Neural progenitor cell (in vitro differentiated cells): ENCODE data around the gene CDCA8. TPM values are rescaled to one million over a fixed set of nuclear protein-coding genes. Genes with fewer than 3 reads are reported as not detected.

Experiments used
- DNase-seq: peaks from one replicate; pipeline ENCODE4 v3.0.0-alpha.2; 2016; ENCODE audit warnings: low spot score
- H2AFZ ChIP-seq: fragments of 200-600 bp; sonication (generic); replicated peaks from 2 replicates; pipeline ENCODE4 v1.6.1; 2016; ENCODE audit warnings: antibody characterized with exemption
- H3F3A ChIP-seq: fragments of 200-600 bp; sonication (generic); 2 replicates; pipeline ENCODE4 v1.6.1; 2016; ENCODE audit warnings: antibody characterized with exemption, low read depth
- H3K27ac ChIP-seq: fragments of 200-600 bp; sonication (generic); 2 replicates; pipeline ENCODE4 v1.5.1; 2016; ENCODE audit warnings: mild to moderate bottlenecking
- H3K27me3 ChIP-seq: fragments of 200-600 bp; sonication (generic); 2 replicates; pipeline ENCODE4 v1.6.1; 2016; ENCODE audit warnings: mild to moderate bottlenecking, moderate library complexity
- H3K36me3 ChIP-seq: fragments of 200-600 bp; sonication (generic); 2 replicates; pipeline ENCODE4 v1.5.1; 2016
- H3K4me1 ChIP-seq: fragments of 200-600 bp; sonication (generic); 2 replicates; pipeline ENCODE4 v1.6.1; 2016; ENCODE audit warnings: mixed run types
- H3K4me2 ChIP-seq: fragments of 200-600 bp; sonication (generic); 2 replicates; pipeline ENCODE4 v1.6.1; 2016
- H3K4me3 ChIP-seq: fragments of 200-600 bp; sonication (generic); 2 replicates; pipeline ENCODE4 v1.5.1; 2016
- H3K79me2 ChIP-seq: fragments of 200-600 bp; sonication (generic); 2 replicates; pipeline ENCODE4 v1.6.1; 2016; ENCODE audit warnings: low read depth
- H3K9ac ChIP-seq: fragments of 200-600 bp; sonication (generic); 2 replicates; pipeline ENCODE4 v1.6.1; 2016
- H3K9me3 ChIP-seq: fragments of 200-600 bp; sonication (generic); 2 replicates; pipeline ENCODE4 v1.5.1; 2016; ENCODE audit warnings: low read depth
- H4K20me1 ChIP-seq: fragments of 200-600 bp; sonication (generic); 2 replicates; pipeline ENCODE4 v1.6.1; 2016; ENCODE audit warnings: low read depth
- H3K27ac Mint-ChIP-seq: 3 replicates; pipeline ENCODE4 v1.8.0; 2021; ENCODE audit warnings: mixed read lengths
- H3K27me3 Mint-ChIP-seq: 2 replicates; pipeline ENCODE4 v1.8.0; 2022; ENCODE audit warnings: low read depth, mild to moderate bottlenecking, inconsistent platforms, moderate library complexity, mixed read lengths; ENCODE audit not compliant: insufficient read depth
- H3K36me3 Mint-ChIP-seq: 3 replicates; pipeline ENCODE4 v1.8.0; 2021; ENCODE audit warnings: mixed read lengths
- H3K4me1 Mint-ChIP-seq: 3 replicates; pipeline ENCODE4 v1.8.0; 2021; ENCODE audit warnings: mixed read lengths
- H3K4me3 Mint-ChIP-seq: 3 replicates; pipeline ENCODE4 v1.8.0; 2021; ENCODE audit warnings: mild to moderate bottlenecking, moderate library complexity, mixed read lengths
- H3K9me3 Mint-ChIP-seq: 3 replicates; pipeline ENCODE4 v1.8.0; 2020; ENCODE audit warnings: mixed read lengths
- EZH2 ChIP-seq: fragments of 200-600 bp; sonication (generic); IDR thresholded peaks from 2 replicates; pipeline ENCODE4 v1.6.1; 2017; ENCODE audit warnings: antibody characterized with exemption, mild to moderate bottlenecking, moderate library complexity
- EZH2phosphoT487 ChIP-seq: fragments of 200-600 bp; sonication (generic); IDR thresholded peaks from 2 replicates; pipeline ENCODE4 v1.6.1; 2017; ENCODE audit warnings: antibody characterized with exemption
- total RNA-seq: library from RNA; depleted of rRNA; stranded (reverse); fragments of >200 nt; gene quantifications from 2 replicates; pipeline ENCODE4 v1.2.3, GENCODE V29; 2015; ENCODE audit warnings: low replicate concordance
- TF ChIP-seq, protein P1 (sequence below): fragments of 200-600 bp; sonication (generic); IDR thresholded peaks from 2 replicates; pipeline ENCODE4 v1.5.1; 2017; ENCODE audit warnings: antibody characterized with exemption, mild to moderate bottlenecking

CDCA8 gene
- total RNA-seq = 49.3 and 65.0 TPM in 2 replicates

GRCh38 chr1:37692078-37692833 is at the start of gene CDCA8:
TSS of gene CDCA8 (plus strand) at chr1:37692516. CDS start at chr1:37692691, 175 bp downstream.
- peaks cover 7% of the 10 kb centered on the region for H3K36me3 Mint-ChIP-seq
- H3K27me3 Mint-ChIP-seq = peaks cover 6% of the 10 kb centered on the region

GRCh38 chr1:37647281-37647680 is 45.0 kb upstream of the CDCA8 start:
- Mint-ChIP-seq H3K9me3 (no peaks in the 10 kb centered on the region), H3K36me3 (no peaks in the 10 kb centered on the region), H3K4me1 (peaks cover 13% of the 10 kb centered on the region), H3K4me3 (no peak overlapping the region), H3K27ac (no peak overlapping the region), H3K27me3 (peaks cover 5% of the 10 kb centered on the region)
- H3K36me3 ChIP-seq = no peaks in the 10 kb centered on the region
- no peak for TF ChIP-seq EZH2
- TF ChIP-seq, protein P1, sequence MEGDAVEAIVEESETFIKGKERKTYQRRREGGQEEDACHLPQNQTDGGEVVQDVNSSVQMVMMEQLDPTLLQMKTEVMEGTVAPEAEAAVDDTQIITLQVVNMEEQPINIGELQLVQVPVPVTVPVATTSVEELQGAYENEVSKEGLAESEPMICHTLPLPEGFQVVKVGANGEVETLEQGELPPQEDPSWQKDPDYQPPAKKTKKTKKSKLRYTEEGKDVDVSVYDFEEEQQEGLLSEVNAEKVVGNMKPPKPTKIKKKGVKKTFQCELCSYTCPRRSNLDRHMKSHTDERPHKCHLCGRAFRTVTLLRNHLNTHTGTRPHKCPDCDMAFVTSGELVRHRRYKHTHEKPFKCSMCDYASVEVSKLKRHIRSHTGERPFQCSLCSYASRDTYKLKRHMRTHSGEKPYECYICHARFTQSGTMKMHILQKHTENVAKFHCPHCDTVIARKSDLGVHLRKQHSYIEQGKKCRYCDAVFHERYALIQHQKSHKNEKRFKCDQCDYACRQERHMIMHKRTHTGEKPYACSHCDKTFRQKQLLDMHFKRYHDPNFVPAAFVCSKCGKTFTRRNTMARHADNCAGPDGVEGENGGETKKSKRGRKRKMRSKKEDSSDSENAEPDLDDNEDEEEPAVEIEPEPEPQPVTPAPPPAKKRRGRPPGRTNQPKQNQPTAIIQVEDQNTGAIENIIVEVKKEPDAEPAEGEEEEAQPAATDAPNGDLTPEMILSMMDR = no peak
- no peaks in the 10 kb centered on the region for H3K4me1 ChIP-seq
- no peak overlapping the region for H3K4me2 ChIP-seq
- H3K79me2 ChIP-seq = no peaks in the 10 kb centered on the region
- no peak overlapping the region for H3K27ac ChIP-seq
- no peaks in the 10 kb centered on the region for H3F3A ChIP-seq
- no peak overlapping the region for H3K9ac ChIP-seq
- H2AFZ ChIP-seq = no peak overlapping the region
- no peaks in the 10 kb centered on the region for H4K20me1 ChIP-seq
- H3K4me3 ChIP-seq = no peak overlapping the region
- H3K27me3 ChIP-seq = peaks cover 45% of the 10 kb centered on the region
- no peak for DNase-seq
- no peaks in the 10 kb centered on the region for H3K9me3 ChIP-seq

More at GRCh38 chr1:37692078-37692833, at the start of gene CDCA8:
- Histone ChIP-seq H2AFZ (peak within 1 kb of the TSS; percentile 82), H3F3A (no peaks in the 10 kb centered on the region), H4K20me1 (no peaks in the 10 kb centered on the region), H3K36me3 (peaks cover 10% of the 10 kb centered on the region), H3K4me3 (peak within 1 kb of the TSS; percentile 95), H3K9me3 (no peaks in the 10 kb centered on the region), H3K79me2 (peaks cover 49% of the 10 kb centered on the region), H3K4me2 (peak within 1 kb of the TSS; percentile 91), H3K27ac (no peak within 1 kb of the TSS), H3K9ac (peak within 1 kb of the TSS; percentile 63), H3K4me1 (peaks cover 20% of the 10 kb centered on the region), H3K27me3 (no peaks in the 10 kb centered on the region)
- Mint-ChIP-seq H3K4me1 (peaks cover 33% of the 10 kb centered on the region), H3K9me3 (no peaks in the 10 kb centered on the region), H3K4me3 (peak within 1 kb of the TSS; percentile 98), H3K27ac (peak within 1 kb of the TSS; percentile 91)
- no peak for TF ChIP-seq EZH2phosphoT487
- TF ChIP-seq, protein P1 = peak; percentile 70
- no peak for TF ChIP-seq EZH2
- DNase-seq = peak; percentile 99

DNA sequence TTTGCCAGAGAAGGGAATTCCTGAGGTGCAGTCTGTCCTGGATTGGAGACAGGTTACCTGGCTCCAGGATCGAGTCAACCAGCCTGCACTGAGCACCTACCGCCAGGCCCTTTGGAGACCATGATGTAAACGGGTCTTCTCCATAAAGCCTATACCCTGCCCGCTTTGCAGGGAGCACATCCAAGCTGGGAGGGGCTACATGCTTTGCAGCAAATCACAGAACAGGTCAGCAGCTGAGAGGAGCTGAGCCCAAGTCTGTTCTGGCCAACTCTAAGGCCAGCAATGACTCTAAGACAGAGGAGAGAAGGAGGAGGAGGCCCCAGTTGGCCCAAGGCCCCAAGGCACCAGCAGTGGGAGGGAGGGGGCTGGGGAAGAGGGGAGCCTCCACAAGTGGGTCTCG is 42.1 kb upstream of the CDCA8 start:
- no peak overlapping the region for H3K9ac ChIP-seq
- peaks cover 11% of the 10 kb centered on the region for H3K27me3 Mint-ChIP-seq
- peaks cover 14% of the 10 kb centered on the region for H3K4me1 Mint-ChIP-seq
- H3K27ac ChIP-seq = no peak overlapping the region
- no peaks in the 10 kb centered on the region for H3K4me1 ChIP-seq
- H3K36me3 Mint-ChIP-seq = no peaks in the 10 kb centered on the region
- no peaks in the 10 kb centered on the region for H3F3A ChIP-seq
- no peaks in the 10 kb centered on the region for H4K20me1 ChIP-seq
- H3K9me3 ChIP-seq = no peaks in the 10 kb centered on the region
- TF ChIP-seq EZH2phosphoT487 = no peak
- TF ChIP-seq, protein P1 = no peak
- TF ChIP-seq EZH2 = no peak
- H3K4me2 ChIP-seq = no peak overlapping the region
- no peaks in the 10 kb centered on the region for H3K9me3 Mint-ChIP-seq
- H3K36me3 ChIP-seq = no peaks in the 10 kb centered on the region
- no peak for DNase-seq
- peaks cover 16% of the 10 kb centered on the region for H3K27me3 ChIP-seq
- peak overlapping the region; percentile 42 for H3K27ac Mint-ChIP-seq
- H3K4me3 ChIP-seq = no peak overlapping the region
- H3K79me2 ChIP-seq = no peaks in the 10 kb centered on the region
- H2AFZ ChIP-seq = no peak overlapping the region
- H3K4me3 Mint-ChIP-seq = no peak overlapping the region
